SK-N-SH treated with all-trans-retinoic acid at 6 μM for 48 hours (cell line): ENCODE results near the gene COG2.

Experiments used
- ARNTL ChIP-seq: fragments of 450-650 bp; formaldehyde crosslinking; IDR thresholded peaks from 2 replicates; pipeline ENCODE4 v1.5.0; 2020; ENCODE audit warnings: low read depth, mild to moderate bottlenecking, moderate library complexity, borderline replicate concordance
- RARB ChIP-seq: fragments of 250-450 bp; sonication (Bioruptor Pico); IDR thresholded peaks from 2 replicates; pipeline ENCODE4 v1.8.0; 2021; ENCODE audit warnings: mild to moderate bottlenecking, moderate library complexity
- SNAI2 ChIP-seq: fragments of 250-450 bp; sonication (Bioruptor Pico); IDR thresholded peaks from 2 replicates; pipeline ENCODE4 v1.5.0; 2020; ENCODE audit warnings: mild to moderate bottlenecking, moderate library complexity
- TF ChIP-seq, protein P1 (sequence below): fragments of 250-450 bp; sonication (Bioruptor Pico); IDR thresholded peaks from 2 replicates; pipeline ENCODE4 v1.5.0; 2020; ENCODE audit warnings: mild to moderate bottlenecking, moderate library complexity
- TF ChIP-seq, protein P2 (sequence below): fragments of 250-450 bp; sonication (Bioruptor Pico); IDR thresholded peaks from 2 replicates; pipeline ENCODE4 v1.8.0; 2020; ENCODE audit warnings: mild to moderate bottlenecking, moderate library complexity, borderline replicate concordance
- TF ChIP-seq, protein P3 (sequence below): fragments of 250-450 bp; sonication (Bioruptor Pico); IDR thresholded peaks from 2 replicates; pipeline ENCODE4 v1.5.1; 2020; ENCODE audit warnings: low read depth, mild to moderate bottlenecking, moderate library complexity

DNA sequence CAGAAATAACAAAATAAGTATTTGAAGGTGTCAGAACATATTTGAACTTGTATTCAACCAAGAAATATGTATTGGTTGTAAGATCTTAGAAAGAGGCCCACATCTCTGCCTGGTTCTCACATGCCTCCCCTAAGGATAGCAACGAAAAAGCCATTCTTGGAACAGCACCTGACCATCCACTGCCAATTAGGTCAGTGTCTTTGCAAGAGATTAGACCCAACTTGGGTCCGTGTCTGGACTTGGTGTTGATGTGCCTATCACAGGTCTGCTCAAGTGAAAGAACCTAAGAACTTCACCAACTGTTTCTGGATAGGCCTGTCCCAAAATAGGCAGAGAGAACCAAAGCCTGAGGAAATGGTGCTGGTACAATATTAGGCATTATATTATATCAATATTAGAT lies 46.0 kb upstream of the COG2 start:
- TF ChIP-seq, protein P1, sequence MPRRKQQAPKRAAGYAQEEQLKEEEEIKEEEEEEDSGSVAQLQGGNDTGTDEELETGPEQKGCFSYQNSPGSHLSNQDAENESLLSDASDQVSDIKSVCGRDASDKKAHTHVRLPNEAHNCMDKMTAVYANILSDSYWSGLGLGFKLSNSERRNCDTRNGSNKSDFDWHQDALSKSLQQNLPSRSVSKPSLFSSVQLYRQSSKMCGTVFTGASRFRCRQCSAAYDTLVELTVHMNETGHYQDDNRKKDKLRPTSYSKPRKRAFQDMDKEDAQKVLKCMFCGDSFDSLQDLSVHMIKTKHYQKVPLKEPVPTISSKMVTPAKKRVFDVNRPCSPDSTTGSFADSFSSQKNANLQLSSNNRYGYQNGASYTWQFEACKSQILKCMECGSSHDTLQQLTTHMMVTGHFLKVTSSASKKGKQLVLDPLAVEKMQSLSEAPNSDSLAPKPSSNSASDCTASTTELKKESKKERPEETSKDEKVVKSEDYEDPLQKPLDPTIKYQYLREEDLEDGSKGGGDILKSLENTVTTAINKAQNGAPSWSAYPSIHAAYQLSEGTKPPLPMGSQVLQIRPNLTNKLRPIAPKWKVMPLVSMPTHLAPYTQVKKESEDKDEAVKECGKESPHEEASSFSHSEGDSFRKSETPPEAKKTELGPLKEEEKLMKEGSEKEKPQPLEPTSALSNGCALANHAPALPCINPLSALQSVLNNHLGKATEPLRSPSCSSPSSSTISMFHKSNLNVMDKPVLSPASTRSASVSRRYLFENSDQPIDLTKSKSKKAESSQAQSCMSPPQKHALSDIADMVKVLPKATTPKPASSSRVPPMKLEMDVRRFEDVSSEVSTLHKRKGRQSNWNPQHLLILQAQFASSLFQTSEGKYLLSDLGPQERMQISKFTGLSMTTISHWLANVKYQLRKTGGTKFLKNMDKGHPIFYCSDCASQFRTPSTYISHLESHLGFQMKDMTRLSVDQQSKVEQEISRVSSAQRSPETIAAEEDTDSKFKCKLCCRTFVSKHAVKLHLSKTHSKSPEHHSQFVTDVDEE (CRISPR knock-in tag) = no peak
- TF ChIP-seq ARNTL (CRISPR knock-in tag) (no peak), RARB (CRISPR knock-in tag) (no peak), SNAI2 (CRISPR knock-in tag) (no peak)
- TF ChIP-seq, protein P2, sequence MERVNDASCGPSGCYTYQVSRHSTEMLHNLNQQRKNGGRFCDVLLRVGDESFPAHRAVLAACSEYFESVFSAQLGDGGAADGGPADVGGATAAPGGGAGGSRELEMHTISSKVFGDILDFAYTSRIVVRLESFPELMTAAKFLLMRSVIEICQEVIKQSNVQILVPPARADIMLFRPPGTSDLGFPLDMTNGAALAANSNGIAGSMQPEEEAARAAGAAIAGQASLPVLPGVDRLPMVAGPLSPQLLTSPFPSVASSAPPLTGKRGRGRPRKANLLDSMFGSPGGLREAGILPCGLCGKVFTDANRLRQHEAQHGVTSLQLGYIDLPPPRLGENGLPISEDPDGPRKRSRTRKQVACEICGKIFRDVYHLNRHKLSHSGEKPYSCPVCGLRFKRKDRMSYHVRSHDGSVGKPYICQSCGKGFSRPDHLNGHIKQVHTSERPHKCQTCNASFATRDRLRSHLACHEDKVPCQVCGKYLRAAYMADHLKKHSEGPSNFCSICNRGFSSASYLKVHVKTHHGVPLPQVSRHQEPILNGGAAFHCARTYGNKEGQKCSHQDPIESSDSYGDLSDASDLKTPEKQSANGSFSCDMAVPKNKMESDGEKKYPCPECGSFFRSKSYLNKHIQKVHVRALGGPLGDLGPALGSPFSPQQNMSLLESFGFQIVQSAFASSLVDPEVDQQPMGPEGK (CRISPR knock-in tag) = no peak
- TF ChIP-seq, protein P3, sequence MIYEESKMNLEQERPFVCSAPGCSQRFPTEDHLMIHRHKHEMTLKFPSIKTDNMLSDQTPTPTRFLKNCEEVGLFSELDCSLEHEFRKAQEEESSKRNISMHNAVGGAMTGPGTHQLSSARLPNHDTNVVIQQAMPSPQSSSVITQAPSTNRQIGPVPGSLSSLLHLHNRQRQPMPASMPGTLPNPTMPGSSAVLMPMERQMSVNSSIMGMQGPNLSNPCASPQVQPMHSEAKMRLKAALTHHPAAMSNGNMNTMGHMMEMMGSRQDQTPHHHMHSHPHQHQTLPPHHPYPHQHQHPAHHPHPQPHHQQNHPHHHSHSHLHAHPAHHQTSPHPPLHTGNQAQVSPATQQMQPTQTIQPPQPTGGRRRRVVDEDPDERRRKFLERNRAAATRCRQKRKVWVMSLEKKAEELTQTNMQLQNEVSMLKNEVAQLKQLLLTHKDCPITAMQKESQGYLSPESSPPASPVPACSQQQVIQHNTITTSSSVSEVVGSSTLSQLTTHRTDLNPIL = no peak
